Measurements from ENCODE around the gene PAK5.

The PAK5 gene

GRCh38 chr20:9632265-9632664, 206.6 kb downstream of the PAK5 start:
- no peak overlapping the region for H3K4me3 ChIP-seq (replicated peaks; ENCODE audit: low read depth, low read length)
- no peak for TF ChIP-seq CTCF (IDR thresholded peaks at IDR 0.05; ENCODE audit: low read depth, low read length, missing control alignments)
- no peak for DNase-seq (ENCODE audit: extremely low read depth, low read depth)

GRCh38 chr20:9630554-9630953, 208.3 kb downstream of the PAK5 start:
- no peak overlapping the region for H3K4me3 ChIP-seq (replicated peaks; ENCODE audit: low read depth, low read length)
- DNase-seq (ENCODE audit: extremely low read depth, low read depth) = no peak
- no peak for TF ChIP-seq CTCF (IDR thresholded peaks at IDR 0.05; ENCODE audit: low read depth, low read length, missing control alignments)

- no peak for DNase-seq (ENCODE audit: extremely low read depth, low read depth)
- H3K4me3 ChIP-seq (replicated peaks; ENCODE audit: low read depth, low read length) = no peak overlapping the region
- no peak for TF ChIP-seq CTCF (IDR thresholded peaks at IDR 0.05; ENCODE audit: low read depth, low read length, missing control alignments)
Observed at GRCh38 chr20:9629831-9630230, 209.0 kb downstream of the PAK5 start.

- no peak overlapping the region for H3K4me3 ChIP-seq (replicated peaks; ENCODE audit: low read depth, low read length)
- no peak for DNase-seq (ENCODE audit: extremely low read depth, low read depth)
- no peak for TF ChIP-seq CTCF (IDR thresholded peaks at IDR 0.05; ENCODE audit: low read depth, low read length, missing control alignments)
Observed at GRCh38 chr20:9628589-9628988, 210.3 kb downstream of the PAK5 start.

- DNase-seq (ENCODE audit: extremely low read depth, low read depth) = no peak
- TF ChIP-seq CTCF (IDR thresholded peaks at IDR 0.05; ENCODE audit: low read depth, low read length, missing control alignments) = no peak
- H3K4me3 ChIP-seq (replicated peaks; ENCODE audit: low read depth, low read length) = no peak overlapping the region
Observed at GRCh38 chr20:9628141-9628540, 210.7 kb downstream of the PAK5 start.

- TF ChIP-seq CTCF (IDR thresholded peaks at IDR 0.05; ENCODE audit: low read depth, low read length, missing control alignments) = no peak
- H3K4me3 ChIP-seq (replicated peaks; ENCODE audit: low read depth, low read length) = no peak overlapping the region
- DNase-seq (ENCODE audit: extremely low read depth, low read depth) = no peak
Observed at GRCh38 chr20:9627219-9627618, 211.7 kb downstream of the PAK5 start.

- no peak for TF ChIP-seq CTCF (IDR thresholded peaks at IDR 0.05; ENCODE audit: low read depth, low read length, missing control alignments)
- H3K4me3 ChIP-seq (replicated peaks; ENCODE audit: low read depth, low read length) = no peak overlapping the region
- DNase-seq (ENCODE audit: extremely low read depth, low read depth) = no peak
Observed at GRCh38 chr20:9626357-9626756, 212.5 kb downstream of the PAK5 start.
